GM21576 (cell line): ENCODE measurements around the gene KDM1A.
"Not testable (repeated sequence)": the region's sequence is repeated elsewhere in the genome, so short reads cannot be mapped to it uniquely, and the experiment has no call there.

Experiments used
- ATAC-seq: cut with Tn5 transposase; IDR thresholded peaks from one replicate; pipeline ENCODE4 v1.9.1; 2021; ENCODE audit warnings: mild to moderate bottlenecking, moderate library complexity; ENCODE audit not compliant: unreplicated experiment

KDM1A gene

GRCh38 chr1:23010025-23010424 is 9.2 kb upstream of the KDM1A start:
- ATAC-seq = not testable (repeated sequence)

GRCh38 chr1:23013657-23014056 is 5.6 kb upstream of the KDM1A start:
- no peak for ATAC-seq

DNA sequence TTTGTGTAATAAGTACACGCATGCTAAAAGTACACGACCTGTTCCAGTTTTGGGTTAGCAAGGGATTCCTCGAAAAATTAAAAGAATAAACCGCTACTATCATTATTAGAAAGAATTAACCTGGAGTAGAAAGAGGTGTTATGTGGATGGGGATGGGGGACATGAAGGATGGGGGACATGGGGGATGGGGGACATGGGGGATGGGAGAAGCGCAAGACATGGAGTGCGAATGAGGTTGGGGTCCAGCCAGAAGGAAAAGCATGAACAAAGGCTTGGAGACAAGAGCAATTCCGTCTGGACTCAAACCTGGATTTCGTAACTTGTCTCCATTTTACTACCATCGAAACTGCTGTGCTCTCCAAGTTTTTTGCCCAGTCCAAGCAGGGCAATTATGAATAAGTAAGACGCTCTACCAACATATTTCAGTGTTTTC is 591 bp upstream of the KDM1A start:
- ATAC-seq = no peak

DNA sequence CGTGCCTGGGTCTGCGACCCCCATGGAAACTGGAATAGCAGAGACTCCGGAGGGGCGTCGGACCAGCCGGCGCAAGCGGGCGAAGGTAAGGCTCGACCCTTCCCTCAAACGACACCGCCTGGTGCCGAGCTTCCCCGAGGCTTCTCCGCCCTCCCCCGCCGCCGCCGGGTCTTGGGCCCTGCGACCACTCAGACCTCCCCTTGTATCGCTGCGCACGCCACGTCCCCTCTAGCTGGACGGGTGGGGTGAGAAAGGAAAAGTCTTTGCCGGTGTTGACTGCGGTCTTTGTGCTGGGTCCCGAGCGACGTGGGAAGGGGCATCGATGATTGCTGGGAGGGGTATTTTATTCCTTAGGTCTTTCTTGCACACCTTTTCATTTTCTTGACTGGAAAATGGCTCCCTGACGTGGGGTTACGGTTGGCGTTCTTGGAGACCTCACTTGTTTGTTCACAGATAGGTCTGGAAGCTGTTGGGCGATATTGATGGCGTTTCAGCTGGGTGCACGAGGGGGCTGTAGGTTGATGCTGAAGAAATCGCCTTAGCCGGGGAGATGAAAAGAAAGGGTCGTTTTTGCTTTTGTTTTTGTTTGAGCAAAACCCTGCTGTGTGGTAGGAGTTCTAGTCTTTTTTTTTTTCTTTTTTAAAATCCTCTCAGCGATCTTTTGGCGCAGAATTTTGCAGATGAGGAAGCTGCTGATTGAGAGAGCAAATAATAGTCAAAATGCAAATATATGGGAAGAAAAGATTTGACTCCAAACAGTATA is 776 bp downstream of the KDM1A start:
- peak; percentile 21 for ATAC-seq

GRCh38 chr1:23020706-23021405 is 1.6 kb downstream of the KDM1A start:
- no peak for ATAC-seq

DNA sequence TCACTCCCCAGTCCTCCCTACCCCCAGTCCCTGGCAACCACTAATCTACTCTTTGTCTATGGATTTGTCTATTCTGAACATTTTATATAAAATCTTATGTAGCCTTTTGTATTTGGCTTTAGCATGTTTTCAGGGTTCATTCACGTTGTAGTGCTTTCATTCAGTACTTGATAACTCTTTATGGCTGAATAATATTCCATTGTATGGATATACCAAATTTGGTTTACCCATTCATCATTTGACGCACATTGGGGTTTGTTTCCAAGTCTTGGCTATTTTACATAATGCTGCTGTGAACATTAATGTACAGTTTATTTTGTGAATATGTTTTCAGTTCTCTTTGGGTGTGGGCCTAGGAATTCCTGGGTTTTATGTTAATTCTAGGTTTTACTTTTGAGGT is 2.6 kb downstream of the KDM1A start:
- no peak for ATAC-seq

DNA sequence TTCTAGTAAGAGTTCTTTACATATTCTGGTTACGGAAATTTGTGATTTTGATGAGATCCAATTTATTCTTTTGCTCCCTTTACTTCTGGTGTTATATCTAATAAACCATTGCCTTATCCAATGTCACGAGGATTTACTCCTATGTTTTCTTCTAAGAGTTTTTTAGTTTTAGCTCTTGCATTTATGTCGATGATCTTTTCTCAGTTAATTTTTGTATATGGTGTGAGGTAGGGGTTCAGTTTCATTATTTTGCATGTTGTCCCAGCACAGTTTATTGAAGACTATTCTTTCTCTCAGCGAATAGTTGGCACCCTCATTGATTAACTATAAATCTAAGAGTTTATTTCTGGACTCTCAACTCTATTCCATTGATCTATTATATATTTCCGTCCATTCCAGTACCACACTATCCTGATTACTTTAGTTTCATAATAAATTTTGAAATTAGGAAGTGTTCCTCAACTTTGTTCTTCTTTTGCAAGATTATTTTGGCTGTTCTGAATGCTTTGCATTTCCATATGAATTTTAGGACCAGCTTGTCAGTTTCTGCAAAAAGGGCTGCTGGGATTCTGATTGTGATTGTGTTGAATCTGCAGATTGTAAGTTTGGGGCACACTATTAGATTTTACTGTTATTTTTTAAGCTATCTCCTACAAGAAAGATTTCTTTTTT is 4.0 kb downstream of the KDM1A start:
- no peak for ATAC-seq

DNA sequence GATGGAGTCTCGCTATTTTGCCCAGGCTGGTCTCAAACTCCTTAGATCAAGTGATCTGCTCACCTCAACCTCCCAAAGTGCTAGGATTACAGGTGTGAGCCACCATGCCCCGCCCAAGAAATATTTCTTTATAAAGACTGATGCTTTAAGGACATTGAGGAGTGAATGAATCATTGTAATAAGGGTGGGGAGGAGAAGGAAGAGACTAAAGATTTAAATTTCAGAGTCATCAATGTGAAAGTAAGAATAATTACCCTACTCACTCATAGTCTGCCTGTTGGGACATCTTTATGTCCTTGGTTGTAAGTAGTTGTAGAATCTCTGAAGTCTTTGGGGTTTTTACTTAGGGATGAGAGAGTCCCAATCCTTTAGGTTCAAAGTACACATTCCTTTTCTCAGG is 7.3 kb downstream of the KDM1A start:
- ATAC-seq = no peak

GRCh38 chr1:23027352-23027907 is 8.2 kb downstream of the KDM1A start:
- no peak for ATAC-seq

DNA sequence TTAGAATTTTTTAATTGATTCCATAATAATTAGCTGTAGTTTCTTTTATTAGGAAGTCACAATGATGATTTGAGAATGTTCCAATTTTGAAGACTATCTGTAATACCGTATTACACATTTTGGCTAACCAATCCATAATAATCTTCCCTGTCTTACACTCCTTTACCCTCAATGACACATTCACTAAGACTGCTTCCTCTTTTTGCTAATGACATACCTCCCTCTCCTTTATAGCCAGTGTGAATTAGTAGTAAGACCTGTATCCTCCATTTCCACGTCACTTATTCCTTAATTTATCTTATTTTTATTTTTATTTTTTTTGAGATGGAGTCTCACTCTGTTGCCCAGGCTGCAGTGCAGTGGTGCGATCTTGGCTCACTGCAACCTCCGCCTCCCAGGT is 10.1 kb downstream of the KDM1A start:
- no peak for ATAC-seq

DNA sequence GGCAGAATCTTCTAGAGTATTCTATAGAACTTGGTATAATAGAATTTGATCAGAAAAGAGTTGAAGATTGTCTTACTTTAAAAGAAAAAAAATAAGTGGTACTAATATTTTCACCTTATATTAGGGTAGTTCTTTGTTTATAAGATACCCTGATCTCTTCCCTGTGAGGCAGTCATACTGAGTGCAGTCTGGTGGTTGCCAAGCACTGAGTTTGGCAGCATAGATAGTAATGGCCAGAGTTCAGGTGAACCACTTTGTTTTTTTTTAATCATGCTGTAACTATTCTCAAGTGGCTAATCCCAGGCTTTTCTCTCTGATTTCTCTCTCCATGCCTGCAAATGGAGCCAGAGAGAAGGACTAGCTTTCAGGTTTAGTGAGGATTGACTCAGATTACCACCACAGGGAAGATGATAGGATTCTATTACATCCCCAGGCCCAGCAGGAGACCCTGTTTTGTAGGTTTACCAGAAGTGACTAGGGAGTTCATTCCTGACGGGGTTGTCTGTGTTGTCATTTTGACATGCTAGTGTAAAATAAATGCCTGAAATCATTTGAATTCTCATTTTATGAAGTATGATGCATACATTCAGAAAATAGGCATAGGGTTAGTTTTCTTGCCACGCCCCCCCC is 16.7 kb downstream of the KDM1A start:
- ATAC-seq = no peak

DNA sequence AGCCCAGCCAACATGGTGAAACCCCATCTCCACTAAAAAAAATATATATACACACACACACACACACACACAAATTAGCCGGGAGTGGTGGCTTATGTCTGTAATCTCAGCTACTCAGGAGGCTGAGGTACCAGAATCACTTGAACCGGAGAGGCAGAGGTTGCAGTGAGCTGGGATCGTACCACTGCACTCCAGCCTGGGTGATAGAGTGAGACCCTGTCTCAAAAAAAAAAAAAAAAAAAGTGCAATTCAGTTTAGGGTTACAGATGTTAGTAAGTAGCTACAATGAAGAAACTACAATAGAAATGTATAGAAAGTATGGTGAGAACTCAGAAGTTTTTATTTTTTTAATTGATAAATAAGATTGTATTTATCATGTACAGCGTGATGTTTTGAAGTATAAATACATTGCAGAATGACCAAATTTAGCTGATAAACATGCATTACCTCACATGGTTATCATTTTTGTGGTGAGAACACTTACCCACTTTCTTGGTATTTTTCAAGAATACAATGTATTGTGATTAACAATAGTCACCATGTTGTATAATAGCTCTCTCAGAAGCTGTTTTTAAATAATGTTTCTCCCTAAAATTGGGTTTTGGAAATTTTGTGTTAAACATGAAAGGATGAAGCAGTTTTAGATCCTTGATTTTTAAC is 17.9 kb downstream of the KDM1A start:
- no peak for ATAC-seq

DNA sequence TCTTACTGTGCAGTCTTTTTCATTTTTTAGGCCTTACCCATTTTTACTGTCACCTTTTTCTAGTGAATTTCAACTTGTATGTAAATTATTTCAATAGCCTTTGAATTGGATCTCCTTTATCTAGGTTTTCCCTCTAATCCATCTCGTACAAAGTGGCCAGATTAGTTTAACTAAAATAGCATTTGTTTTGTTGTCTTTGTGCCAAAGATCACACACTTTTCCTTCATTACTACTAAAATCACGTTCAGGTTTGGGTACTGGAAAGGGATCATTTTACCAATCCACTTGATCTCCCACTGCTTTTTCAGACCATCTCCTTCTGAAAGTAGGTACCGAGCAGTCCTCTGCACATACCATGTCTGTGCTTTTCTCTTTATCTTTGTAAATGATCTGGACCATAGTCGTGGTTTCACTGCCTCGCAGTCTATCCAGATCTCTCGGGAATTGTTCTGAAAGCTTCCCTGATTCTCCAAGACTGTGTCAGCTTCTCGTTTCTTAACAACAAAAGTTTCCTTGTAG is 20.1 kb downstream of the KDM1A start:
- no peak for ATAC-seq

DNA sequence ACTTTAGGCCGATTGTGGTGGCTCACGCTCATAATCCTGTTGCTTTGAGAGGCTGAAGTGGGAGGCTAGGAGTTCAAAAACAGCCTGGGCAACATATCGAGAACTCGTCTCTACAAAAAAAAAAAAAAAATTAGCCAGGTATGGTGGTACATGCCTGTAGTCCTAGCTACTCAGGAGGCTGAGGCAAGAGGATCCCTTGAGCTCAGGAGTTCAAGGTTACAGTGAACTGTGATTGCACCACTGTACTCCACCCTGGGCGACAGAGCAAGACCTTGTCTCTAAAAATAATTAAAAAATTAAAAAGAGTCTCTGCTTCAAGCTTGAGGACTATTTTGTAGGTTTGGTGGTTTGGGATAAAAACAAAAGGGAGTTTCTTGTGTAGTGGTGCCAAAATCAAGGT is 21.2 kb downstream of the KDM1A start:
- no peak for ATAC-seq

DNA sequence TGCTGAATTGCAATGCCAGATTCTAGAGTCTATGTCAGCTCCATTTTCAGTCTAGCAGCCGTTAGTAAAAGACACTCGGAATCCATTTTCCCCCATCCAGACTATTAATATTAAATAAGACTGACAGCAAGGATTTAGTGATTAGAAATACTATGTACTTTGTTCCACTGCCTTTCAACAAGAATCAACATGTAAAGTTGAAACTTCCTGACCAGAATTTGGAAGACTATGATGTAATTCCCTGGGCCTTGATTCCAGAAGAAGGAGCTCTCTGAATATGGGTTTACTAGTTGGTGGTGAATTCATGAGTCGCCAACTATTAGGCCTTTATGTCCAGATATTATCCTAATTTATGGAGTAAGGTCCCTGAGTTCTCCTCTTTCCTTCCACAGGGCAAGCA is 24.8 kb downstream of the KDM1A start:
- no peak for ATAC-seq

GRCh38 chr1:23050201-23050600 is 30.9 kb downstream of the KDM1A start:
- no peak for ATAC-seq

DNA sequence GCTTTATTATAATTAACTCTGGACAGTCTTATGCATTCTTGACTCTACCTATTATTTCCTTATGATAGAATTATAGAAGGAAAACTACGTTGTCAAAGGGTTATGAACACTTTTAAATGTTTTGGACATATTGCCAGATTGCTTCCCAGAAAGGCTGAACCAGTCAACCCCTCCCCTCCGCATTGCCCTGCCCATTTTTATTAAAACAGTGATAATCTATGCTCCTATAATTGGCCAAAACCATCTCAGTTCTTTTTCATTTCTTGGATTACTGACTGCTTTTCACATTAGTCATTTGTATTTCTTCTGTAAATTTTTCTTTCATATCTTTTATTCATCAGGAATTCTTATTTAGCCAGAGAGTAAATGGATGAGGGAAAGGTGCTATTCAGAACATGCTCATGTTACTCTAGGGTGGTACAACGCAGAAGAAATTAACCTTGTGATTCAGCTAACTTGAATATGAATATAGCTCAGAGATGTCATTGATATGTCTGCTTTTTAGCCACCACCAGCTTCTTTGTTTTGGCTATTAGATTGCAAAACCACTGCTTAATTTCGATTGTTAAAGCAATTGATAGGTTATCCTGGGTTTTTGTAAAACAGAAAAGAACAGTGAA is 32.1 kb downstream of the KDM1A start:
- no peak for ATAC-seq

DNA sequence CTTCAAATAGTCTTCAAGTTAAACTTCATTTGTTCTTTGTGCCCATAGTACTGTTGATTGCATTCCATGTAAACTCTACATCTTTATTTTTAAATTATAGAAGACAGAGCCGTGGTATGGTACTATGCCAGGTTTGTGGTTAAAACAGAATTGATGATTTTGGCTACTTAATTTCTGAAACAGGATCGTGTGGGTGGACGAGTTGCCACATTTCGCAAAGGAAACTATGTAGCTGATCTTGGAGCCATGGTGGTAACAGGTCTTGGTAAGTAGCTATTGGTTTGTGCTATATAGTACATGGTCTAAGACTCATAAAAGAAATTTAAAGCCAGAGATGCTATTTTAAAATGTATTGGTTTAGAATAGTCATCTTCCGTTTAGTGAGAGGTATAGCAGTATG is 38.0 kb downstream of the KDM1A start:
- no peak for ATAC-seq

- ATAC-seq = no peak
Measured at GRCh38 chr1:23062271-23062670, 43.0 kb downstream of the KDM1A start.

DNA sequence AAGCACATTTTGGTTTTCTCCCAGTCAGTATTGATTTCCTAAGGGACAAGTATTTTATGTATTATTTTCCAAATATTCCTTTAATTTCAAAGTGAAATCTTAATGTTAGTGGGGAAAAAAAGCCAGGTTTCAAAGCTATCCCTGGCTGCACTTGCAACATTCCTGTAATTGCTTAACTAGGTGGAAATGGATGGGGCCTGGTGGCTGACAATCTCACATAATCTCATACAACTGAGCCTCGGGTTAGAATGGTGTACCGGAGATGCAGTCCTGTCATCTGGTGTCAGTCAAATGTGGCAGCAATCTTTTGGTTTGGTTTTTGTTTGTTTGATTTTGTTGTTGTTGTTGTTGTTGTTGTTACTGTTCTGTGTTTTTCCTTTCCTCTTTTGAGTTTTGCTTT is 46.1 kb downstream of the KDM1A start:
- ATAC-seq = no peak
